Measurements from ENCODE around the gene HS3ST3A1. TPM values are rescaled to one million over a fixed set of nuclear protein-coding genes. Genes with fewer than 3 reads are reported as not detected.

The HS3ST3A1 gene
- total RNA-seq, 1 experiment from 2014 or later: 187 TPM

Small RNA genes within 50 kb of the gene (small RNA-seq; reads per million reads assigned to genes)
- not detected for gene MIR548H3

All from HT1080 (cell line).